ENCODE measurements around the gene DRD3. TPM values are rescaled to one million over a fixed set of nuclear protein-coding genes. Genes with fewer than 3 reads are reported as not detected.

Gene DRD3
- total and polyA plus RNA-seq, 4 donors = not detected

DNA sequence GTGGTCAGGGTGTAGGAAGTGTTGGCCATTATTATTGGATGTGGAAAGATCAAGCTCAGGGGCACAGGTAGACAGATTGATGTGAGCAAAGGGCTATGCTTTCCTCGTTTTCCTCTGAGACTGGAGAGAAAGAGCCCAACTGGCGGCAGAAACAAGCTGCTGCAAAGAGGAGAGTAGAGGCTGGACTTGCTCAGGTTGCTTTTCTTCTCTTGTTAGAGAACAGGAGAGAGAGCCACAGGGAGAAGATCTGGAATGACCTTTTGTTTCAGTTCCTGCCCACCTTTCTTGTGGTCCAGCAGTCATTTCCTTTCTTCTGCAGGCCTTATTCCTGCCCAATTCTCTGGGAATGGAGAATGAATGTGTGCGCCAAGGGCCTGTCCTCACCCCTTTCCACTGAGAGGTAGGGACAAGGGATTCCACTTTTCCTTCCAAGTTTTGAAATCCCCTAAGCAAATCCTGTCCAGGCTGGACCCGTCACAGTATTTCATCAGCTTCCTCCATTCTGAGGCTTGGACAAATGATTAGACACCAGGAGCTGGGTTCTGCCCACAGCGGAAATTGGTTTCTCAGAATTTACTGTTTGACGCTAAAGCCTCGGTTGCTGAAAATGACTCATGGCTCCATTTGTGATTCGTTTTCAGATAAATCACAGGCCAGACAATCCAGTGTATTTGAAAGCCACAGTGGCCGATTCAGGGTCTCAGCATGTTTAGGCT is 42.5 kb upstream of the DRD3 start (continued):
- TF ChIP-seq GABPA (IDR thresholded peaks at IDR 0.05 in 1 of 2, conservative IDR thresholded peaks at IDR 0.05 in 1 of 2) = no peak
- no peak for TF ChIP-seq SP1 (IDR thresholded peaks at IDR 0.05)
- TF ChIP-seq, protein P1, sequence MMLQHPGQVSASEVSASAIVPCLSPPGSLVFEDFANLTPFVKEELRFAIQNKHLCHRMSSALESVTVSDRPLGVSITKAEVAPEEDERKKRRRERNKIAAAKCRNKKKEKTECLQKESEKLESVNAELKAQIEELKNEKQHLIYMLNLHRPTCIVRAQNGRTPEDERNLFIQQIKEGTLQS (IDR thresholded peaks at IDR 0.05) = no peak
- no peak for TF ChIP-seq JUND (IDR thresholded peaks at IDR 0.05)

DNA sequence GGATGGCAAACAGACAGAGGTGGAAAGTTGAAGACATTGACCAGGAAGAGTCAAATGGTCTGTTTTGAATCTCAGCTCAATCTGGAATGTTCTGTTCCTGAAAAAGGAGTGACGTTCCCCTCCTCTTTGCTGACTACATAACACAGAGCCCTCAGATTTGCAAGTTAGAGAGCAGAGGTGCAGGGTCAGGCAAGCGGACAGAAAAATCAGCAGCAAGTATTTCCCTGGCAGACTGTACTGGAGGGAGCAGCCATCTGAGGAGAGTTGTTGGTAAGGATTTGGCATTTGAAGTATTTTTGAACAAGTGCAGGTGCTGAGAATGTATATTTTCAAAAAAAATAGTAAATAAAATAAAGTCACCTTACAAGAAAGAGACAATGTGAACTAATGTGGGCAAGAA is 40.9 kb upstream of the DRD3 start:
- no peak for DNase-seq (ENCODE audit: low spot score)
- no peak overlapping the region for H3K4me3 ChIP-seq (ENCODE audit: low read depth in 1 of 3, low read length in 3 of 3)
- no peaks in the 10 kb centered on the region for H3K4me1 ChIP-seq (ENCODE audit: control insufficient read depth in 4 of 4, insufficient read depth in 4 of 4, low read length in 3 of 4)
- no peak overlapping the region for H3K9ac ChIP-seq (ENCODE audit: low read depth in 1 of 2, low read length in 2 of 2)
- no peak for TF ChIP-seq NR2F2 (IDR thresholded peaks at IDR 0.05)
- TF ChIP-seq, protein P1 (IDR thresholded peaks at IDR 0.05) = no peak
- no peak for TF ChIP-seq GABPA (IDR thresholded peaks at IDR 0.05 in 1 of 2, conservative IDR thresholded peaks at IDR 0.05 in 1 of 2)
- TF ChIP-seq, protein P2, sequence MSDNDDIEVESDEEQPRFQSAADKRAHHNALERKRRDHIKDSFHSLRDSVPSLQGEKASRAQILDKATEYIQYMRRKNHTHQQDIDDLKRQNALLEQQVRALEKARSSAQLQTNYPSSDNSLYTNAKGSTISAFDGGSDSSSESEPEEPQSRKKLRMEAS (IDR thresholded peaks at IDR 0.05) = no peak
- TF ChIP-seq RAD21 (IDR thresholded peaks at IDR 0.05) = no peak
- TF ChIP-seq HNF4G (IDR thresholded peaks at IDR 0.05) = no peak
- TF ChIP-seq FOXA1 (IDR thresholded peaks at IDR 0.05) = no peak
- no peak for TF ChIP-seq SP1 (IDR thresholded peaks at IDR 0.05)
- H3K27ac ChIP-seq (ENCODE audit: low read depth in 1 of 2, low read length in 2 of 2) = no peak overlapping the region
- no peaks in the 10 kb centered on the region for H3K27me3 ChIP-seq (ENCODE audit: control insufficient read depth in 4 of 4, insufficient read depth in 4 of 4, low read length in 3 of 4)
- whole genome bisulfite sequencing = 60% methylated on average over 2 of the region's 2 CpGs
- no peaks in the 10 kb centered on the region for H3K36me3 ChIP-seq (ENCODE audit: control insufficient read depth in 4 of 4, insufficient read depth in 3 of 4, low read depth in 1 of 4, low read length in 3 of 4)
- H3K9me3 ChIP-seq (ENCODE audit: control insufficient read depth in 4 of 4, low read length in 3 of 4) = peaks cover 0 to 4% (median 3%) of the 10 kb centered on the region in 4 donors

DNA sequence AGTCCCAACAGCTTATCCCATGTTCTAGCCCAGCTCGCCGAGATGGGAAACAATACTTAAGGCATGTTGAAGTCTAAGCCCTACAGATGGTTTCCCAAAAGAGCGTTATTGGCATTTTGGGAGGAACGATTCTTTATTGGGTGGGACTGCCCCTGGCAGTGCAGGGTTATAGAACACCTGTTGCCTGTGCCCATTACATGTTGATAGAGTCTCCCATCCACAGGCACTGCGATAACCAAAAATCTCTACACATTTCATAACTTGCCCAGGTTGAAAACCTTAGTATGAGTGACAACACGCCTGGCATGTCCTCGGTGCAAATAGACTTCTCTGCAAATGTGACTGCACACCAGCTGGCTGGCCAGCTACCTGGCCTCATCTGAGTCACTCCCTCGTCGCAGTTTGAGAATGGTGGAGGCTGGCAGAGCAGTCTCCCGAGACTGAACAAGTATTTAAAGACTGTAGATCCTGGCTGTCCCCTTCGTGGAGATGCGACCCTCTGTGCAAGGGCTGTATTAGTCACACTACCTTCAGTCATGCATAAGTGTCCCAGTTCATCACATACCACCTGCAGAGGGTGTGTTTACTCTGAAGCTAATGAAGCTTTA is 39.8 kb upstream of the DRD3 start:
- Histone ChIP-seq H3K4me3 (ENCODE audit: low read depth in 1 of 3, low read length in 3 of 3) (no peak overlapping the region), H3K9ac (ENCODE audit: low read depth in 1 of 2, low read length in 2 of 2) (no peak overlapping the region), H3K36me3 (ENCODE audit: control insufficient read depth in 4 of 4, insufficient read depth in 3 of 4, low read depth in 1 of 4, low read length in 3 of 4) (no peaks in the 10 kb centered on the region), H3K27ac (ENCODE audit: low read depth in 1 of 2, low read length in 2 of 2) (no peak overlapping the region), H3K27me3 (ENCODE audit: control insufficient read depth in 4 of 4, insufficient read depth in 4 of 4, low read length in 3 of 4) (no peaks in the 10 kb centered on the region), H3K9me3 (ENCODE audit: control insufficient read depth in 4 of 4, low read length in 3 of 4) (no peaks in the 10 kb centered on the region), H3K4me1 (ENCODE audit: control insufficient read depth in 4 of 4, insufficient read depth in 4 of 4, low read length in 3 of 4) (no peaks in the 10 kb centered on the region)
- TF ChIP-seq JUND (IDR thresholded peaks at IDR 0.05) = no peak
- no peak for DNase-seq (ENCODE audit: low spot score)
- WGBS = 85% methylated on average over 12 of the region's 12 CpGs

DNA sequence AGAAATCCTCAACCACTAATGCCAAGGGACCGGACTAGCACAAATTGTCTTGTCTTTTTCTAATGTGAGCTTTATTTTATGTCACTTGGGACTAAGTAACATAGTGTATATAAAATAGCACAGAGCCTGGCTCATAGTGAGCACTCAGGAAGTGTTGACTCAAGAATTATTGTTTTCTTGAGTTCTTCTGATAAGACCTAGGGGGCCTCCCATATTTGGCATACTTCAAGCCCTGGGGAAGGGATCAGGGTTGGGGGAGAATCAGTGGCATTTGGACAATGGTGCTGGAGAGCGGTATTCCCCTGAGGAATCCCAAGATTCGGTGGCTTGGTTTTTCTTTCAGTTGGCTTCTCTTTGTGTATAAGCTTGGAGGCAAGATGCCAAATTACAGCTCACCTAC is 39.2 kb upstream of the DRD3 start:
- WGBS = 85% methylated on average over 3 of the region's 3 CpGs
- DNase-seq (ENCODE audit: low spot score) = no peak
- H3K9ac ChIP-seq (ENCODE audit: low read depth in 1 of 2, low read length in 2 of 2) = no peak overlapping the region

More for the DNA sequence above, 39.2 kb upstream of the DRD3 start:
- no peak overlapping the region for H3K27ac ChIP-seq (ENCODE audit: low read depth in 1 of 2, low read length in 2 of 2)
- no peaks in the 10 kb centered on the region for H3K27me3 ChIP-seq (ENCODE audit: control insufficient read depth in 4 of 4, insufficient read depth in 4 of 4, low read length in 3 of 4)
- no peaks in the 10 kb centered on the region for H3K9me3 ChIP-seq (ENCODE audit: control insufficient read depth in 4 of 4, low read length in 3 of 4)
- H3K4me1 ChIP-seq (ENCODE audit: control insufficient read depth in 4 of 4, insufficient read depth in 4 of 4, low read length in 3 of 4) = no peaks in the 10 kb centered on the region
- no peaks in the 10 kb centered on the region for H3K36me3 ChIP-seq (ENCODE audit: control insufficient read depth in 4 of 4, insufficient read depth in 3 of 4, low read depth in 1 of 4, low read length in 3 of 4)
- H3K4me3 ChIP-seq (ENCODE audit: low read depth in 1 of 3, low read length in 3 of 3) = no peak overlapping the region
- TF ChIP-seq, protein P3, sequence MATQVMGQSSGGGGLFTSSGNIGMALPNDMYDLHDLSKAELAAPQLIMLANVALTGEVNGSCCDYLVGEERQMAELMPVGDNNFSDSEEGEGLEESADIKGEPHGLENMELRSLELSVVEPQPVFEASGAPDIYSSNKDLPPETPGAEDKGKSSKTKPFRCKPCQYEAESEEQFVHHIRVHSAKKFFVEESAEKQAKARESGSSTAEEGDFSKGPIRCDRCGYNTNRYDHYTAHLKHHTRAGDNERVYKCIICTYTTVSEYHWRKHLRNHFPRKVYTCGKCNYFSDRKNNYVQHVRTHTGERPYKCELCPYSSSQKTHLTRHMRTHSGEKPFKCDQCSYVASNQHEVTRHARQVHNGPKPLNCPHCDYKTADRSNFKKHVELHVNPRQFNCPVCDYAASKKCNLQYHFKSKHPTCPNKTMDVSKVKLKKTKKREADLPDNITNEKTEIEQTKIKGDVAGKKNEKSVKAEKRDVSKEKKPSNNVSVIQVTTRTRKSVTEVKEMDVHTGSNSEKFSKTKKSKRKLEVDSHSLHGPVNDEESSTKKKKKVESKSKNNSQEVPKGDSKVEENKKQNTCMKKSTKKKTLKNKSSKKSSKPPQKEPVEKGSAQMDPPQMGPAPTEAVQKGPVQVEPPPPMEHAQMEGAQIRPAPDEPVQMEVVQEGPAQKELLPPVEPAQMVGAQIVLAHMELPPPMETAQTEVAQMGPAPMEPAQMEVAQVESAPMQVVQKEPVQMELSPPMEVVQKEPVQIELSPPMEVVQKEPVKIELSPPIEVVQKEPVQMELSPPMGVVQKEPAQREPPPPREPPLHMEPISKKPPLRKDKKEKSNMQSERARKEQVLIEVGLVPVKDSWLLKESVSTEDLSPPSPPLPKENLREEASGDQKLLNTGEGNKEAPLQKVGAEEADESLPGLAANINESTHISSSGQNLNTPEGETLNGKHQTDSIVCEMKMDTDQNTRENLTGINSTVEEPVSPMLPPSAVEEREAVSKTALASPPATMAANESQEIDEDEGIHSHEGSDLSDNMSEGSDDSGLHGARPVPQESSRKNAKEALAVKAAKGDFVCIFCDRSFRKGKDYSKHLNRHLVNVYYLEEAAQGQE (IDR thresholded peaks at IDR 0.05) = no peak
- TF ChIP-seq SP1 (IDR thresholded peaks at IDR 0.05) = no peak
- TF ChIP-seq EGR1 (IDR thresholded peaks at IDR 0.05; ENCODE audit: low read depth in 2 of 2) = no peak

All from liver (tissue), 9 donors.